ENCODE data around the gene UPK1A. TPM values are rescaled to one million over a fixed set of nuclear protein-coding genes. Genes with fewer than 3 reads are reported as not detected.
A peak's percentile ranks its signal among the peaks of the same experiment; 100 is the strongest.

Gene UPK1A
- total and polyA plus RNA-seq, 10 of the 15 experiments (the other 5 are each of a cell fraction or from before 2014, with no cell fraction given), result 0.15 to 1.9 (median 0.26) TPM; not detected in 7

DNA sequence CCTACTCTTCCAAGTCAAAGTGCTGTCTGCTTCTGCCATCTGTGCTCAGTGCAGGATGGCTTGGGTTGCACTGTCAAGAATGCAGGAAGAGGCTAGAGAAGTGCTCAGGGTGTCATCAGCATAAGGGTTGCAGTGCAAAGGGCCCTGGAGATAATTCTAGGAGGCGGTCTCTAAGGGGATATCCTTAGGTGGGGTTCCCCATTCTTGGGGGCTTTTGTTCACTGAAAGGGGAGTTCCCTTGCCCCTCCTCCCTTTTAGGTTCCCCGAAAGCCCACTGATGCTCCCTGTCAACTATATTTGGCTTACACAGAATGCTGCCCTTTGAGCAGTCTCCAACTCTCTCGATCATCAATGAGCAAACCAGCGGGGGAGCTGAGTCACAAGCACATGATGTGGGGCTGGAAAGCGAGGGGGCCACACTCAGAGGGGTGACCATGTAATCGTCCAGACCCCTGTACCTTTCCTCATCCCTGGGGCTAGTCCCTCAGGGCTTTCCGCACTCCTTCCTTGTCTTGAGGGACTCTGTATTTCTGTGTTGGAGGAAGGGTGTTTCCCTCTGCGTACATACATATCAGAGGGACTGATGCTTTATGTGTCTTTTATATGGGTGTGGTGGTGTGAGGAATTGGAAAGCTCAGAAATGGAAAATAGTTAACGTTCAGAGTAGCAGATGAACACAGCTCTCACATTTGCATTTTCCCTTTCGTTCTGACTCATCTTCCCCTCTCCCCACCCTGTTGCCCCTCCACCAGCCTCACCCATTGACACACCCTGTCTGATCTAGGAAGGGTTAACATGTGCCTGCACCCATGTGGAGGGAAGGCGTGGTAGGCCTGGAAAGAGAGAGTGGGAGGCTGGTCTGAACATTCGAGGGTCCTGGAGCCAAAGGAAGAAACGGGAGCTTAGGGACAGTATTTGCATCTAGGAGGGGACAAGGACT lies 44.7 kb downstream of the UPK1A start:
- intact Hi-C loops (cut with micrococcal nuclease; ENCODE audit: unreplicated experiment), result loop anchor here (1.0 to 5.0 kb wide), 2 partner anchors 9 to 191 kb away; partner anchors contain the start of genes HCST and NFKBID
- Histone ChIP-seq H3K27me3 (replicated peaks in 1 of 2; ENCODE audit: control insufficient read depth in 2 of 2, insufficient read depth in 2 of 2, low read length in 1 of 2) (no peaks in the 10 kb centered on the region), H3K79me2 (ENCODE audit: control insufficient read depth, insufficient read depth, low read length) (peaks cover 39% of the 10 kb centered on the region), H4K20me1 (ENCODE audit: control insufficient read depth, insufficient read depth) (no peaks in the 10 kb centered on the region), H3K4me3 (peak overlapping the region; percentile 43), H3K9me3 (replicated peaks; ENCODE audit: control insufficient read depth, insufficient read depth, low read length) (no peaks in the 10 kb centered on the region), H3K9ac (ENCODE audit: control insufficient read depth, insufficient read depth, low read length) (peak overlapping the region; percentile 81), H3K27ac (ENCODE audit: control insufficient read depth, insufficient read depth) (peak overlapping the region; percentile 95), H3K36me3 (ENCODE audit: control insufficient read depth in 2 of 2, insufficient read depth in 2 of 2, low read length in 1 of 2) (no peaks in the 10 kb centered on the region; a peak in 1 of 4 replicates), H2AFZ (ENCODE audit: control insufficient read depth, low read depth, low read length) (peak overlapping the region; percentile 34), H3K4me2 (ENCODE audit: control insufficient read depth, insufficient read depth) (peak overlapping the region; percentile 96), H3K4me1 (ENCODE audit: control insufficient read depth, insufficient read depth, low read length) (peaks cover 43% of the 10 kb centered on the region)
- peak; percentile 56 for ATAC-seq
- ChIA-PET RAD21 (ENCODE audit: unreplicated experiment) (interaction anchor here (0.7 to 6.3 kb wide), 7 partner anchors 12 to 220 kb away, joined by 3 to 430 read pairs (median 4); partner anchors contain the start of genes LIN37 and ZBTB32), POLR2A (interaction anchor here (0.8 to 12.1 kb wide), 9 partner anchors 12 to 429 kb away, joined by 3 to 516 read pairs (median 5); partner anchors contain the start of genes CAPNS1, IGFLR1, LIN37 and PSENEN), SMC1A (ENCODE audit: uncharacterized antibody, unreplicated experiment) (interaction anchor here (0.6 to 6.3 kb wide), 3 partner anchors 13 to 219 kb away, joined by 3 to 375 read pairs (median 4); partner anchors contain the start of gene ZBTB32), CTCF (interaction anchor here (0.7 to 7.3 kb wide), 3 partner anchors 9 to 30 kb away, joined by 3 to 271 read pairs (median 77); no protein-coding TSS in a partner anchor)
- peak; percentile 91 for FAIRE-seq
- 2% methylated on average over 13 of the region's 13 CpGs for WGBS (ENCODE audit: insufficient coverage, insufficient replicate concordance, low lambda C conversion rate, missing lambda C conversion rate)
- peak; percentile 94 for DNase-seq (ENCODE audit: low read depth, low spot score)
- in situ Hi-C loops (cut with MboI), result no loop called here
- BruUV-seq (replicated peaks), result no TSS peak
- TF ChIP-seq, protein P1, sequence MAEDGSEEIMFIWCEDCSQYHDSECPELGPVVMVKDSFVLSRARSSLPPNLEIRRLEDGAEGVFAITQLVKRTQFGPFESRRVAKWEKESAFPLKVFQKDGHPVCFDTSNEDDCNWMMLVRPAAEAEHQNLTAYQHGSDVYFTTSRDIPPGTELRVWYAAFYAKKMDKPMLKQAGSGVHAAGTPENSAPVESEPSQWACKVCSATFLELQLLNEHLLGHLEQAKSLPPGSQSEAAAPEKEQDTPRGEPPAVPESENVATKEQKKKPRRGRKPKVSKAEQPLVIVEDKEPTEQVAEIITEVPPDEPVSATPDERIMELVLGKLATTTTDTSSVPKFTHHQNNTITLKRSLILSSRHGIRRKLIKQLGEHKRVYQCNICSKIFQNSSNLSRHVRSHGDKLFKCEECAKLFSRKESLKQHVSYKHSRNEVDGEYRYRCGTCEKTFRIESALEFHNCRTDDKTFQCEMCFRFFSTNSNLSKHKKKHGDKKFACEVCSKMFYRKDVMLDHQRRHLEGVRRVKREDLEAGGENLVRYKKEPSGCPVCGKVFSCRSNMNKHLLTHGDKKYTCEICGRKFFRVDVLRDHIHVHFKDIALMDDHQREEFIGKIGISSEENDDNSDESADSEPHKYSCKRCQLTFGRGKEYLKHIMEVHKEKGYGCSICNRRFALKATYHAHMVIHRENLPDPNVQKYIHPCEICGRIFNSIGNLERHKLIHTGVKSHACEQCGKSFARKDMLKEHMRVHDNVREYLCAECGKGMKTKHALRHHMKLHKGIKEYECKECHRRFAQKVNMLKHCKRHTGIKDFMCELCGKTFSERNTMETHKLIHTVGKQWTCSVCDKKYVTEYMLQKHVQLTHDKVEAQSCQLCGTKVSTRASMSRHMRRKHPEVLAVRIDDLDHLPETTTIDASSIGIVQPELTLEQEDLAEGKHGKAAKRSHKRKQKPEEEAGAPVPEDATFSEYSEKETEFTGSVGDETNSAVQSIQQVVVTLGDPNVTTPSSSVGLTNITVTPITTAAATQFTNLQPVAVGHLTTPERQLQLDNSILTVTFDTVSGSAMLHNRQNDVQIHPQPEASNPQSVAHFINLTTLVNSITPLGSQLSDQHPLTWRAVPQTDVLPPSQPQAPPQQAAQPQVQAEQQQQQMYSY (CRISPR knock-in tag; IDR thresholded peaks at IDR 0.05), result no peak
- peak; percentile 17 for TF ChIP-seq SMAD1 (IDR thresholded peaks at IDR 0.05; ENCODE audit: low read depth, partially characterized antibody)
- TF ChIP-seq, protein P2, sequence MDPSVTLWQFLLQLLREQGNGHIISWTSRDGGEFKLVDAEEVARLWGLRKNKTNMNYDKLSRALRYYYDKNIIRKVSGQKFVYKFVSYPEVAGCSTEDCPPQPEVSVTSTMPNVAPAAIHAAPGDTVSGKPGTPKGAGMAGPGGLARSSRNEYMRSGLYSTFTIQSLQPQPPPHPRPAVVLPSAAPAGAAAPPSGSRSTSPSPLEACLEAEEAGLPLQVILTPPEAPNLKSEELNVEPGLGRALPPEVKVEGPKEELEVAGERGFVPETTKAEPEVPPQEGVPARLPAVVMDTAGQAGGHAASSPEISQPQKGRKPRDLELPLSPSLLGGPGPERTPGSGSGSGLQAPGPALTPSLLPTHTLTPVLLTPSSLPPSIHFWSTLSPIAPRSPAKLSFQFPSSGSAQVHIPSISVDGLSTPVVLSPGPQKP (IDR thresholded peaks at IDR 0.05; ENCODE audit: low read depth, low read length), result no peak
- TF ChIP-seq SMARCA5 (IDR thresholded peaks at IDR 0.05), result no peak
- no peak for TF ChIP-seq SREBF2 (IDR thresholded peaks at IDR 0.05; ENCODE audit: low read length)
- peak; percentile 50; the same call in 1 of the 2 replicates for TF ChIP-seq MTA2 (IDR thresholded peaks at IDR 0.05; ENCODE audit: low read depth)
- TF ChIP-seq, protein P3, sequence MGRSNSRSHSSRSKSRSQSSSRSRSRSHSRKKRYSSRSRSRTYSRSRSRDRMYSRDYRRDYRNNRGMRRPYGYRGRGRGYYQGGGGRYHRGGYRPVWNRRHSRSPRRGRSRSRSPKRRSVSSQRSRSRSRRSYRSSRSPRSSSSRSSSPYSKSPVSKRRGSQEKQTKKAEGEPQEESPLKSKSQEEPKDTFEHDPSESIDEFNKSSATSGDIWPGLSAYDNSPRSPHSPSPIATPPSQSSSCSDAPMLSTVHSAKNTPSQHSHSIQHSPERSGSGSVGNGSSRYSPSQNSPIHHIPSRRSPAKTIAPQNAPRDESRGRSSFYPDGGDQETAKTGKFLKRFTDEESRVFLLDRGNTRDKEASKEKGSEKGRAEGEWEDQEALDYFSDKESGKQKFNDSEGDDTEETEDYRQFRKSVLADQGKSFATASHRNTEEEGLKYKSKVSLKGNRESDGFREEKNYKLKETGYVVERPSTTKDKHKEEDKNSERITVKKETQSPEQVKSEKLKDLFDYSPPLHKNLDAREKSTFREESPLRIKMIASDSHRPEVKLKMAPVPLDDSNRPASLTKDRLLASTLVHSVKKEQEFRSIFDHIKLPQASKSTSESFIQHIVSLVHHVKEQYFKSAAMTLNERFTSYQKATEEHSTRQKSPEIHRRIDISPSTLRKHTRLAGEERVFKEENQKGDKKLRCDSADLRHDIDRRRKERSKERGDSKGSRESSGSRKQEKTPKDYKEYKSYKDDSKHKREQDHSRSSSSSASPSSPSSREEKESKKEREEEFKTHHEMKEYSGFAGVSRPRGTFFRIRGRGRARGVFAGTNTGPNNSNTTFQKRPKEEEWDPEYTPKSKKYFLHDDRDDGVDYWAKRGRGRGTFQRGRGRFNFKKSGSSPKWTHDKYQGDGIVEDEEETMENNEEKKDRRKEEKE (IDR thresholded peaks at IDR 0.05), result no peak
- no peak for TF ChIP-seq RAD51 (IDR thresholded peaks at IDR 0.05)
- TF ChIP-seq, protein P4, sequence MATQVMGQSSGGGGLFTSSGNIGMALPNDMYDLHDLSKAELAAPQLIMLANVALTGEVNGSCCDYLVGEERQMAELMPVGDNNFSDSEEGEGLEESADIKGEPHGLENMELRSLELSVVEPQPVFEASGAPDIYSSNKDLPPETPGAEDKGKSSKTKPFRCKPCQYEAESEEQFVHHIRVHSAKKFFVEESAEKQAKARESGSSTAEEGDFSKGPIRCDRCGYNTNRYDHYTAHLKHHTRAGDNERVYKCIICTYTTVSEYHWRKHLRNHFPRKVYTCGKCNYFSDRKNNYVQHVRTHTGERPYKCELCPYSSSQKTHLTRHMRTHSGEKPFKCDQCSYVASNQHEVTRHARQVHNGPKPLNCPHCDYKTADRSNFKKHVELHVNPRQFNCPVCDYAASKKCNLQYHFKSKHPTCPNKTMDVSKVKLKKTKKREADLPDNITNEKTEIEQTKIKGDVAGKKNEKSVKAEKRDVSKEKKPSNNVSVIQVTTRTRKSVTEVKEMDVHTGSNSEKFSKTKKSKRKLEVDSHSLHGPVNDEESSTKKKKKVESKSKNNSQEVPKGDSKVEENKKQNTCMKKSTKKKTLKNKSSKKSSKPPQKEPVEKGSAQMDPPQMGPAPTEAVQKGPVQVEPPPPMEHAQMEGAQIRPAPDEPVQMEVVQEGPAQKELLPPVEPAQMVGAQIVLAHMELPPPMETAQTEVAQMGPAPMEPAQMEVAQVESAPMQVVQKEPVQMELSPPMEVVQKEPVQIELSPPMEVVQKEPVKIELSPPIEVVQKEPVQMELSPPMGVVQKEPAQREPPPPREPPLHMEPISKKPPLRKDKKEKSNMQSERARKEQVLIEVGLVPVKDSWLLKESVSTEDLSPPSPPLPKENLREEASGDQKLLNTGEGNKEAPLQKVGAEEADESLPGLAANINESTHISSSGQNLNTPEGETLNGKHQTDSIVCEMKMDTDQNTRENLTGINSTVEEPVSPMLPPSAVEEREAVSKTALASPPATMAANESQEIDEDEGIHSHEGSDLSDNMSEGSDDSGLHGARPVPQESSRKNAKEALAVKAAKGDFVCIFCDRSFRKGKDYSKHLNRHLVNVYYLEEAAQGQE (IDR thresholded peaks at IDR 0.05; ENCODE audit: low read depth, low read length), result no peak
- TF ChIP-seq SP1 (IDR thresholded peaks at IDR 0.05; ENCODE audit: low read depth, low read length), result peak; percentile 71
